Measurements from ENCODE around the gene ZDHHC8. TPM values are rescaled to one million over a fixed set of nuclear protein-coding genes. Genes with fewer than 3 reads are reported as not detected.
"Not testable (repeated sequence)": the region's sequence is repeated elsewhere in the genome, so short reads cannot be mapped to it uniquely, and the experiment has no call there.

ZDHHC8 gene
- total RNA-seq, 4 donors from 2014 or later, result 26.0 to 64.2 (median 34.9) TPM

DNA sequence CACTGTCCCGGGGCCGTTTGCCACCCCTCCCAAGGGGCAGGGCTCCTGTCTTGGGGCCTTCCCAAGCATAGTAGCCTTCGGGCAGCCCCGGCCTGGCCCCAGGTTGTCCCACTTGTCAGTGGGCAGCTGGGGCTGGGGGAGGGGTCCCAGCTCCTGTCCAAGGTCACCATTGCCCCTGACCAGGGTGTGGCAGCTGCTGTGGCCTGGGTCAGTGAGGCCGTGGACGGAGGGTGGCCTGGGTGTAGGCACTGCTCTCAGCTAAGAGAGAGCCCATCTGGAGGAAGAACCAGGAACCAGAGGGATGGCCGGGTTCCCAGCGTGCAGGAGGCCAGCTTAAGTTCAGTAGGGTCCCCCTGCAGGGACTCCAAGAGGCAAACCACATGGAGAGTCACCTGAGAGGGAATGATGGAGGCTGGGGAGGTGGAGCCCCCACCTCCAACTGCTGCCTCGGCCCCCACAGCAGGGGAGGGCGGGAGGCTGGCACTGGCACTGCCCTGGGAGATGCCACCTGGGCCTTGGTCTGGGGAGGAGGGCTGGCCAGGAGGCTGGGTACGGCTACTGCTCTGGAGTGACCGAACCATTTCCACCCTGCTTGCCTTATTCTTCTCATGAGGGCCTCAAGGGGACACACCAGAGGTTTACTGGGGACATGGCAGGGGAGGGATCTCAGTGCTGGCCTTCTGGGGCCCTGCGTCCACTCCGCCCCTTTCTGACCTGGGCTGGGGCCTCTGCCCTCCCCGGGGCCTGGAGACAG is 26.0 kb downstream of the ZDHHC8 start:
- Histone ChIP-seq H3K27ac (no peak overlapping the region), H3K4me1 (peaks cover 12% of the 10 kb centered on the region), H3K27me3 (peaks cover 12% of the 10 kb centered on the region), H3K9me3 (no peaks in the 10 kb centered on the region), H3K4me3 (no peak overlapping the region), H3K36me3 (no peaks in the 10 kb centered on the region)
- no peak for DNase-seq (ENCODE audit: low spot score in 2 of 2)
- TF ChIP-seq POLR2A (IDR thresholded peaks at IDR 0.05), result no peak
- TF ChIP-seq, protein P1, sequence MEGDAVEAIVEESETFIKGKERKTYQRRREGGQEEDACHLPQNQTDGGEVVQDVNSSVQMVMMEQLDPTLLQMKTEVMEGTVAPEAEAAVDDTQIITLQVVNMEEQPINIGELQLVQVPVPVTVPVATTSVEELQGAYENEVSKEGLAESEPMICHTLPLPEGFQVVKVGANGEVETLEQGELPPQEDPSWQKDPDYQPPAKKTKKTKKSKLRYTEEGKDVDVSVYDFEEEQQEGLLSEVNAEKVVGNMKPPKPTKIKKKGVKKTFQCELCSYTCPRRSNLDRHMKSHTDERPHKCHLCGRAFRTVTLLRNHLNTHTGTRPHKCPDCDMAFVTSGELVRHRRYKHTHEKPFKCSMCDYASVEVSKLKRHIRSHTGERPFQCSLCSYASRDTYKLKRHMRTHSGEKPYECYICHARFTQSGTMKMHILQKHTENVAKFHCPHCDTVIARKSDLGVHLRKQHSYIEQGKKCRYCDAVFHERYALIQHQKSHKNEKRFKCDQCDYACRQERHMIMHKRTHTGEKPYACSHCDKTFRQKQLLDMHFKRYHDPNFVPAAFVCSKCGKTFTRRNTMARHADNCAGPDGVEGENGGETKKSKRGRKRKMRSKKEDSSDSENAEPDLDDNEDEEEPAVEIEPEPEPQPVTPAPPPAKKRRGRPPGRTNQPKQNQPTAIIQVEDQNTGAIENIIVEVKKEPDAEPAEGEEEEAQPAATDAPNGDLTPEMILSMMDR (IDR thresholded peaks at IDR 0.05), result no peak
- TF ChIP-seq POLR2AphosphoS5 (IDR thresholded peaks at IDR 0.05), result no peak
- TF ChIP-seq EP300 (IDR thresholded peaks at IDR 0.05), result no peak
- WGBS, result 37% methylated on average over 11 of the region's 15 CpGs

DNA sequence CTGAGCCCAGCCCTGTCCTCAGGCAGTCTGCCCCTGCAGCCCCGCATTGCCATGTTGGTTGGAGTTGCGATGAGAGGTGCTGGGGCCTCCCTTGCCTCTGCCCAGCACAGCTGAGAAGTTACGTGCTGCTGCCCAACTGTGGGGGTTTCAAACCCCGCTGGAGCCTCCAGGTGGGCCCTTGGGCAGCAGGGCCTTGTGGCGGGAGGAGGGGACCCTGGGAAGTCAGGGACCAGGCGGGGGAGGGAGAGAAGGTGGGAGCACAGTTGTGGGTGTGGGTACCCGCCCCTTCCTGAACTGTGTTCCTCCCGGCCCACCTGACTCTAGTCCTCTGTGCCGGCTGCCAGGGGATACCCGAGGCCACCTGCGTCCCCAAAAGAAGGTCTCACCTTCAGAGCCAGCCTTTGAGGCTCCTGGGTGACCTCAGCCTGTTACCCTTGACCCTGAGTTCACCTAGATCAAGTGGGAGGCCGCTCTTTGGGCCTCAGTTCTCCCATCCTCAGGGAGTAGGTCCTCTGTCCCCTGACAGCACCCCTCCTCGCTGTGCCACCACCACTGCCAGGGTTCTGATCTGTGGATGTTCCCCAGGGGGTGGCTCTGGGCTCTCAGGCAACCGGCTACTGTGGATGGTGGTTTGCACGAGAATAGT is 26.9 kb downstream of the ZDHHC8 start:
- H3K36me3 ChIP-seq, result no peaks in the 10 kb centered on the region
- peaks cover 12% of the 10 kb centered on the region for H3K4me1 ChIP-seq
- H3K27me3 ChIP-seq, result peaks cover 12% of the 10 kb centered on the region
- no peaks in the 10 kb centered on the region for H3K9me3 ChIP-seq
- DNase-seq (ENCODE audit: low spot score in 2 of 2), result no peak
- H3K4me3 ChIP-seq, result no peak overlapping the region
- WGBS, result 81% methylated on average over 9 of the region's 15 CpGs
- TF ChIP-seq POLR2AphosphoS5 (IDR thresholded peaks at IDR 0.05) (no peak), POLR2A (IDR thresholded peaks at IDR 0.05) (no peak), EP300 (IDR thresholded peaks at IDR 0.05) (no peak)
- TF ChIP-seq, protein P1 (IDR thresholded peaks at IDR 0.05), result no peak
- no peak overlapping the region for H3K27ac ChIP-seq

DNA sequence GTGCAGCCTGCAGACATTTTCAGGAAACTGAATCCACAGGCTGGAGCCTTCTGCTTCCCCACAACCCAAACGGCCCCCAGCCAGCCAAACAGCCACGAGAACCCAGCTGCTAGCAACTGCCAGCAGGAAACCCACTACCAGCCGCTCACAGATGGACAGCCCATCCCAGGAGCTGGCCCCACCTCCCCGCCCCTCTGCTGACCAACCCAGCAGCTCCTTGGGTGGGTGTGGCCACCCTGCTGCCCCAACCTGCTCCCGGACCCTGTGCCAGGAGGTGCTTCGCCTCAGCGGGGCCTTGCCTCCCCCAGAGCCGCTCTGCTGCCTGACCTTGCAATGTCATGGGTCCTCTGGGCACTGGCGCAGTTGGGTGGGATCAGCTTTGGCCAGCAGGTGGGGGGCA is 27.5 kb downstream of the ZDHHC8 start:
- 64% methylated on average over 5 of the region's 9 CpGs for WGBS
- Histone ChIP-seq H3K4me3 (no peak overlapping the region), H3K27me3 (peaks cover 12% of the 10 kb centered on the region), H3K4me1 (peaks cover 11% of the 10 kb centered on the region), H3K9me3 (no peaks in the 10 kb centered on the region), H3K27ac (no peak overlapping the region), H3K36me3 (no peaks in the 10 kb centered on the region)
- TF ChIP-seq EP300 (IDR thresholded peaks at IDR 0.05), result no peak
- TF ChIP-seq POLR2A (IDR thresholded peaks at IDR 0.05), result no peak
- no peak for TF ChIP-seq POLR2AphosphoS5 (IDR thresholded peaks at IDR 0.05)
- TF ChIP-seq, protein P1 (IDR thresholded peaks at IDR 0.05), result no peak
- DNase-seq (ENCODE audit: low spot score in 2 of 2), result no peak

DNA sequence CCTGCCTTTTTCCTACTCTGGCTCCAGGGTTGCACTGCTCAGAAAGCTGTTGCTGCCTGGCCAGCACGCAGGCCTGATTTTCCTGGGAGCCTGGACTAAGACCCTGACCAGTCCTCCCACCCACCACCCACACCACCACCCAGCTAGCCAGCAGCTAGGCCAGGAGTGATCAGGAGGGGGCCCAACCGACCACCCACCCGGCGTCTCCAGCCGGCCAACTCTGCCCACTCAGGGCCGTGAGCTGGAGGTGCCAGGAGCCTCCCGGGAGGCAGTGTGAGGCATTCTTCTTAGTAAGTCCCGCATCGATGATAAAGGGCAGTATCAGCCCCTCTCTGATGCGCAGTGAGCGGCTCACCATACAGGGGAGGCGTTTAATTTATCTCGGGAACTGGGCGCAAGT is 27.9 kb downstream of the ZDHHC8 start:
- H3K4me3 ChIP-seq; H3K9me3 ChIP-seq; DNase-seq (ENCODE audit: low spot score in 2 of 2); H3K4me1 ChIP-seq; H3K36me3 ChIP-seq; H3K27ac ChIP-seq: not testable (repeated sequence)
- WGBS, result 75% methylated on average over 4 of the region's 14 CpGs
- peaks cover 12% of the 10 kb centered on the region for H3K27me3 ChIP-seq

DNA sequence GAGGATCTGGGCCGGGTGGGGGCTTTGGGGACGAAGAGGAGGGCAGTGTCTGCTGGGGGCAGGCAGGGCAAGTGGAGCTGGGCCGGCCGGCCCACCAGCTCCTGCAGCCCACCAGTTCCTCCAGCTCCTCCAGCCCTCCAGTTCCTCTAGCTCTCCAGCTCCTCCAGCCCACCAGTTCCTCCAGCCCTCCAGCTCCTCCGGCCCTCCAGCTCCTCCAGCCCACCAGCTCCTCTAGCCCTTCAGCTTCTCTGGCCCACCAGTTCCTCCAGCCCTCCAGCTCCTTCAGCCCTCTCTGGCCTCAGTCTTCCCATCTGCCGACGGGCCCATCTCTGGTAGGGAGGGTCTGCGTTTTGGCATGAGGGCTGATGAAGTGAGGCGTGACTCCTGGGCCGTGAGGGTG is 28.4 kb downstream of the ZDHHC8 start:
- Histone ChIP-seq H3K9me3 (no peaks in the 10 kb centered on the region), H3K36me3 (no peaks in the 10 kb centered on the region), H3K4me3 (no peak overlapping the region), H3K27me3 (peaks cover 12% of the 10 kb centered on the region), H3K27ac (no peak overlapping the region), H3K4me1 (peaks cover 5% of the 10 kb centered on the region)
- no peak for TF ChIP-seq POLR2A (IDR thresholded peaks at IDR 0.05)
- TF ChIP-seq EP300 (IDR thresholded peaks at IDR 0.05), result no peak
- no peak for TF ChIP-seq POLR2AphosphoS5 (IDR thresholded peaks at IDR 0.05)
- TF ChIP-seq, protein P1 (IDR thresholded peaks at IDR 0.05), result no peak
- DNase-seq (ENCODE audit: low spot score in 2 of 2), result no peak
- 88% methylated on average over 10 of the region's 10 CpGs for WGBS
